HCT116 (cell line): ENCODE data around the gene ACER1. TPM values are rescaled to one million over a fixed set of nuclear protein-coding genes. Genes with fewer than 3 reads are reported as not detected.

Experiments
- ATAC-seq: fragments of 200-7000 bp; cut with Tn5 transposase; 2 replicates; pipeline ENCODE4 v1.9.1; 2020; ENCODE audit warnings: mild to moderate bottlenecking, moderate library complexity
- BruUV-seq: library from RNA; stranded (reverse); fragments of 400-500 nt; replicated peaks from 2 replicates; lab custom pipeline; 2021; lab: Mats Ljungman, UMichigan
- CTCF ChIA-PET: fragments of 300-600 bp; sonication (Branson Sonifier 250); formaldehyde crosslinking; loops from one replicate; lab custom pipeline; 2021; ENCODE audit warnings: antibody characterized with exemption; lab: Charles Lee
- POLR2A ChIA-PET: fragments of 300-600, 350-600 bp; sonication (Branson Sonifier 250); formaldehyde crosslinking; loops from one replicate; lab custom pipeline; 2021; ENCODE audit warnings: antibody characterized with exemption; lab: Charles Lee
- RAD21 ChIA-PET, 2 experiments: fragments of 300-600 bp; sonication (Branson Sonifier 250); formaldehyde crosslinking; loops; one replicate each; lab custom pipeline; 2023; ENCODE audit warnings: low total read pairs in 2 of 2; ENCODE audit not compliant: uncharacterized antibody in 2 of 2, unreplicated experiment in 2 of 2, low non-redundant PET in 1 of 2; lab: Charles Lee
- DNase-seq: peaks from one replicate; pipeline ENCODE4 v3.0.0-alpha.2; 2010; ENCODE audit warnings: low read depth, low spot score
- H2AFZ ChIP-seq: fragments of 200-600 bp; shearing (Covaris generic), sonication (generic); 2 replicates; pipeline ENCODE4 v1.6.1; 2017; ENCODE audit warnings: low read depth, mixed run types, mixed read lengths, antibody characterized with exemption, low read length; ENCODE audit not compliant: poor library complexity, severe bottlenecking
- H3K27ac ChIP-seq: 2 replicates; pipeline ENCODE4 v1.5.1; 2012; ENCODE audit warnings: low read depth, low read length
- H3K27me3 ChIP-seq: fragments of 200-600 bp; sonication (generic); 2 replicates; pipeline ENCODE4 v1.6.1; 2016; ENCODE audit warnings: mixed run types, low read length, mixed read lengths; ENCODE audit not compliant: insufficient read depth
- H3K36me3 ChIP-seq, 2 experiments: fragments of 200-500 bp in 1 of 2; fragments of 200-600 bp in 1 of 2; sonication (Bioruptor generic) in 1 of 2; sonication (generic) in 1 of 2; 2 replicates each; pipeline versions ENCODE4 v1.5.1 to v1.6.1; 2014 to 2016; ENCODE audit warnings: low read length in 2 of 2, inconsistent platforms in 1 of 2, mixed read lengths in 1 of 2, mixed run types in 1 of 2; ENCODE audit not compliant: insufficient read depth in 2 of 2, control insufficient read depth in 1 of 2
- H3K4me1 ChIP-seq, 2 experiments: fragments of 200-600 bp in 1 of 2; sonication (generic) in 1 of 2; 2 replicates each; pipeline versions ENCODE4 v1.5.1 to v1.6.1; 2012 to 2017; ENCODE audit warnings: low read length in 2 of 2, inconsistent platforms in 1 of 2, mild to moderate bottlenecking in 1 of 2, mixed read lengths in 1 of 2, mixed run types in 1 of 2, moderate library complexity in 1 of 2; ENCODE audit not compliant: insufficient read depth in 2 of 2, control insufficient read depth in 1 of 2
- H3K4me2 ChIP-seq: fragments of 200-600 bp; sonication (generic); 2 replicates; pipeline ENCODE4 v1.6.1; 2017; ENCODE audit warnings: mixed run types, low read length, mixed read lengths
- H3K4me3 ChIP-seq, 2 experiments: fragments of 200-600 bp in 1 of 2; sonication (generic) in 1 of 2; replicated peaks in 1 of 2; 2 replicates each; pipeline ENCODE4 v1.5.1; 2011 to 2016; ENCODE audit warnings: low read length in 2 of 2, control low read depth in 1 of 2, low read depth in 1 of 2, mild to moderate bottlenecking in 1 of 2, mixed read lengths in 1 of 2, mixed run types in 1 of 2
- H3K79me2 ChIP-seq: fragments of 200-600 bp; sonication (generic); 2 replicates; pipeline ENCODE4 v1.6.1; 2017; ENCODE audit warnings: mild to moderate bottlenecking, mixed run types, low read length, moderate library complexity, mixed read lengths; ENCODE audit not compliant: insufficient read depth
- H3K9ac ChIP-seq: fragments of 200-600 bp; sonication (generic); 2 replicates; pipeline ENCODE4 v1.6.1; 2016; ENCODE audit warnings: low read length, mixed read lengths
- H3K9me2 ChIP-seq: fragments of 200-600 bp; sonication (generic), shearing (Covaris generic); 2 replicates; pipeline ENCODE4 v1.6.1; 2017; ENCODE audit warnings: mixed run types, mild to moderate bottlenecking, moderate library complexity; ENCODE audit not compliant: insufficient read depth
- H3K9me3 ChIP-seq, 2 experiments: fragments of 200-500 bp in 1 of 2; fragments of 200-600 bp in 1 of 2; sonication (Bioruptor generic) in 1 of 2; sonication (generic) in 1 of 2; 2 replicates each; pipeline ENCODE4 v1.6.1; 2014 to 2017; ENCODE audit warnings: low read length in 2 of 2, mixed read lengths in 2 of 2, inconsistent platforms in 1 of 2, low read depth in 1 of 2, mild to moderate bottlenecking in 1 of 2, mixed run types in 1 of 2, moderate library complexity in 1 of 2; ENCODE audit not compliant: control insufficient read depth in 1 of 2, insufficient read depth in 1 of 2
- H4K20me1 ChIP-seq: fragments of 200-600 bp; sonication (generic), shearing (Covaris generic); 2 replicates; pipeline ENCODE4 v1.6.1; 2017; ENCODE audit warnings: mixed run types, mild to moderate bottlenecking, moderate library complexity; ENCODE audit not compliant: insufficient read depth
- ATF3 ChIP-seq: IDR thresholded peaks from 2 replicates; pipeline ENCODE4 v1.6.1; 2012
- CBX3 ChIP-seq: IDR thresholded peaks from 2 replicates; pipeline ENCODE4 v1.6.1; 2012; ENCODE audit warnings: low read depth
- CTCF ChIP-seq, 3 experiments: fragments of 200-600 bp in 1 of 3; sonication (generic) in 1 of 3; IDR thresholded peaks in 2 of 3; conservative IDR thresholded peaks in 1 of 3; 2 replicates each; pipeline ENCODE4 v1.5.1; 2012 to 2017; ENCODE audit warnings: low read depth in 2 of 3, low read length in 2 of 3, antibody characterized with exemption in 1 of 3, borderline replicate concordance in 1 of 3, control low read depth in 1 of 3, mild to moderate bottlenecking in 1 of 3, mixed read lengths in 1 of 3, mixed run types in 1 of 3, moderate library complexity in 1 of 3; ENCODE audit not compliant: insufficient read depth in 1 of 3
- ELF1 ChIP-seq: IDR thresholded peaks from 2 replicates; pipeline ENCODE4 v1.6.1; 2012; ENCODE audit warnings: low read depth, borderline replicate concordance
- EZH2 ChIP-seq: fragments of 200-600 bp; sonication (generic); IDR thresholded peaks from 2 replicates; pipeline ENCODE4 v1.6.1; 2017; ENCODE audit warnings: antibody characterized with exemption, mixed run types
- EZH2phosphoT487 ChIP-seq: fragments of 200-600 bp; IDR thresholded peaks from 2 replicates; pipeline ENCODE4 v1.6.1; 2018; ENCODE audit warnings: antibody characterized with exemption, borderline replicate concordance
- FOSL1 ChIP-seq: IDR thresholded peaks from 2 replicates; pipeline ENCODE4 v1.6.1; 2012; ENCODE audit warnings: low read depth
- JUND ChIP-seq: IDR thresholded peaks from 2 replicates; pipeline ENCODE4 v1.6.1; 2012
- POLR2AphosphoS5 ChIP-seq: IDR thresholded peaks from 2 replicates; pipeline ENCODE4 v1.6.1; 2011; ENCODE audit warnings: mild to moderate bottlenecking, low read depth, low read length, moderate library complexity
- SIN3A ChIP-seq: IDR thresholded peaks from 2 replicates; pipeline ENCODE4 v1.6.1; 2012; ENCODE audit warnings: low read depth
- SP1 ChIP-seq: IDR thresholded peaks from 2 replicates; pipeline ENCODE4 v1.6.1; 2012; ENCODE audit warnings: low read depth
- SRF ChIP-seq: IDR thresholded peaks from 2 replicates; pipeline ENCODE4 v1.6.1; 2012; ENCODE audit warnings: low read depth
- TCF7L2 ChIP-seq: IDR thresholded peaks from 2 replicates; pipeline ENCODE4 v1.7.0; 2011; ENCODE audit warnings: borderline replicate concordance, inconsistent platforms; ENCODE audit not compliant: insufficient read depth, insufficient read length; ENCODE audit errors: extremely low read depth
- YY1 ChIP-seq: IDR thresholded peaks from 2 replicates; pipeline ENCODE4 v1.6.1; 2011; ENCODE audit warnings: low read length, low read depth, moderate library complexity, mild to moderate bottlenecking; ENCODE audit not compliant: insufficient replicate concordance; ENCODE audit errors: extremely low read depth
- ZFX ChIP-seq: fragments of 450-650 bp; IDR thresholded peaks from 2 replicates; pipeline ENCODE4 v1.6.1; 2017
- ZNF274 ChIP-seq: fragments of 200-500 bp; sonication (Bioruptor generic); IDR thresholded peaks from 2 replicates; pipeline ENCODE4 v1.6.1; 2014; ENCODE audit warnings: mild to moderate bottlenecking, low read depth, low read length, inconsistent platforms
- intact Hi-C: fragments of 100-400 bp; cut with micrococcal nuclease; formaldehyde crosslinking; loops from 2 replicates; pipeline ENCODE4 v1.10.0; 2022
- total RNA-seq: library from RNA; stranded (reverse); gene quantifications from one replicate; pipeline ENCODE4 v1.2.1, GENCODE V29; 2021; ENCODE audit not compliant: unreplicated experiment

Gene ACER1
- total RNA-seq, 1 experiment from 2014 or later, result not detected

- TF ChIP-seq CTCF (IDR thresholded peaks at IDR 0.05 in 2 of 3, conservative IDR thresholded peaks at IDR 0.05 in 1 of 3; ENCODE audit: borderline replicate concordance in 1 of 3, insufficient read depth in 1 of 3, low read depth in 2 of 3, low read length in 2 of 3) (no peak), ZFX (no peak), YY1 (no peak)
- ATAC-seq, result no peak
- POLR2A ChIA-PET, result no interaction called here
- no peaks in the 10 kb centered on the region for H3K36me3 ChIP-seq
- H3K27me3 ChIP-seq, result no peaks in the 10 kb centered on the region
- no peak overlapping the region for H3K4me2 ChIP-seq
- H3K4me3 ChIP-seq, result no peak overlapping the region
- DNase-seq, result no peak
- H3K9me3 ChIP-seq, result no peaks in the 10 kb centered on the region
- H3K79me2 ChIP-seq, result peaks cover 13% of the 10 kb centered on the region; the same call in 1 of the 2 replicates
- no peaks in the 10 kb centered on the region for H3K9me2 ChIP-seq
- CTCF ChIA-PET, result interaction anchor here (0.6 kb wide), 2 partner anchors 159 to 173 kb away, joined by 3 read pairs; no protein-coding TSS in a partner anchor
- peaks cover 0 to 22% of the 10 kb centered on the region in 2 experiments for H3K4me1 ChIP-seq
- intact Hi-C loops, result no loop called here
- H3K27ac ChIP-seq, result no peak overlapping the region
- H2AFZ ChIP-seq, result no peak overlapping the region
- H4K20me1 ChIP-seq, result no peaks in the 10 kb centered on the region
- BruUV-seq, result no TSS peak
- H3K9ac ChIP-seq, result no peak overlapping the region
- RAD21 ChIA-PET, result no interaction called here
Observed at GRCh38 chr19:6358003-6358402, 24.6 kb upstream of the ACER1 start.

GRCh38 chr19:6357174-6357573 is 23.8 kb upstream of the ACER1 start:
- DNase-seq (no peak), ATAC-seq (no peak)
- no peaks in the 10 kb centered on the region for H4K20me1 ChIP-seq
- H3K79me2 ChIP-seq, result peaks cover 5% of the 10 kb centered on the region; the same call in 1 of the 2 replicates
- H3K4me2 ChIP-seq, result no peak overlapping the region
- H3K4me3 ChIP-seq, result no peak overlapping the region
- no peak overlapping the region for H3K27ac ChIP-seq
- RAD21 ChIA-PET, result no interaction called here
- peaks cover 0 to 6% of the 10 kb centered on the region in 2 experiments; a peak in 1 of 4 replicates for H3K9me3 ChIP-seq
- CTCF ChIA-PET, result no interaction called here
- intact Hi-C loops, result no loop called here
- H3K9me2 ChIP-seq, result no peaks in the 10 kb centered on the region
- H3K27me3 ChIP-seq, result no peaks in the 10 kb centered on the region
- POLR2A ChIA-PET, result no interaction called here
- peaks cover 0 to 14% of the 10 kb centered on the region in 2 experiments; a peak in 3 of 4 replicates for H3K4me1 ChIP-seq
- H3K9ac ChIP-seq, result no peak overlapping the region
- no peak overlapping the region for H2AFZ ChIP-seq
- BruUV-seq, result no TSS peak
- no peaks in the 10 kb centered on the region for H3K36me3 ChIP-seq
- TF ChIP-seq ELF1 (no peak), SP1 (no peak), SIN3A (no peak), CBX3 (no peak), SRF (no peak), ZNF274 (no peak), TCF7L2 (no peak), POLR2AphosphoS5 (no peak), ZFX (no peak), EZH2phosphoT487 (no peak), JUND (no peak), FOSL1 (no peak), EZH2 (no peak), ATF3 (no peak)
